Neural cell (in vitro differentiated cells): ENCODE results near the gene RSRP1. TPM values are rescaled to one million over a fixed set of nuclear protein-coding genes. Genes with fewer than 3 reads are reported as not detected.
"Not testable (repeated sequence)": the region's sequence is repeated elsewhere in the genome, so short reads cannot be mapped to it uniquely, and the experiment has no call there.

ENCODE experiments used
- H2AFZ ChIP-seq: fragments of 200-600, 300-800 bp; sonication (generic), shearing (Covaris generic); 2 replicates; pipeline ENCODE4 v1.6.0; 2014; ENCODE audit warnings: low read depth, mild to moderate bottlenecking, antibody characterized with exemption, low read length, moderate library complexity
- H3F3A ChIP-seq: fragments of 200-600 bp; shearing (Covaris generic); 2 replicates; pipeline ENCODE4 v1.6.1; 2016; ENCODE audit warnings: mild to moderate bottlenecking, moderate library complexity, mixed read lengths, antibody characterized with exemption, low read length; ENCODE audit not compliant: insufficient read depth, poor library complexity, severe bottlenecking
- H3K27ac ChIP-seq: fragments of 200-600, 300-800 bp; sonication (generic), shearing (Covaris generic); 2 replicates; pipeline ENCODE4 v1.5.1; 2014; ENCODE audit warnings: mild to moderate bottlenecking, low read length, moderate library complexity
- H3K27me3 ChIP-seq: fragments of 300-800, 200-600 bp; sonication (generic), shearing (Covaris generic); 2 replicates; pipeline ENCODE4 v1.6.0; 2014; ENCODE audit warnings: mild to moderate bottlenecking, low read depth, low read length, moderate library complexity; ENCODE audit not compliant: insufficient read depth
- H3K36me3 ChIP-seq: fragments of 300-800, 200-600 bp; sonication (generic), shearing (Covaris generic); 2 replicates; pipeline ENCODE4 v1.5.1; 2014; ENCODE audit warnings: mild to moderate bottlenecking, antibody characterized with exemption, low read length, moderate library complexity; ENCODE audit not compliant: insufficient read depth
- H3K4me2 ChIP-seq: fragments of 300-800, 200-600 bp; sonication (generic), shearing (Covaris generic); 2 replicates; pipeline ENCODE4 v1.6.0; 2014; ENCODE audit warnings: mild to moderate bottlenecking, low read length
- H3K4me3 ChIP-seq: fragments of 300-800, 200-600 bp; sonication (generic), shearing (Covaris generic); 2 replicates; pipeline ENCODE4 v1.5.1; 2014; ENCODE audit warnings: mild to moderate bottlenecking, low read length, moderate library complexity
- H3K79me2 ChIP-seq: fragments of 200-600 bp; shearing (Covaris generic); replicated peaks from 2 replicates; pipeline ENCODE4 v1.6.0; 2014; ENCODE audit warnings: mild to moderate bottlenecking, low read length, moderate library complexity; ENCODE audit not compliant: insufficient read depth
- H3K9ac ChIP-seq: fragments of 300-800, 200-600 bp; sonication (generic), shearing (Covaris generic); 2 replicates; pipeline ENCODE4 v1.6.1; 2016; ENCODE audit warnings: mild to moderate bottlenecking, low read length, mixed read lengths
- H3K9me2 ChIP-seq: fragments of 200-600 bp; shearing (Covaris generic); 2 replicates; pipeline ENCODE4 v1.6.1; 2016; ENCODE audit warnings: mild to moderate bottlenecking, low read length, mixed read lengths; ENCODE audit not compliant: insufficient read depth
- H3K9me3 ChIP-seq: fragments of 200-600, 300-800 bp; sonication (generic), shearing (Covaris generic); 2 replicates; pipeline ENCODE4 v1.6.1; 2016; ENCODE audit warnings: mild to moderate bottlenecking, mixed run types, low read length, moderate library complexity, mixed read lengths
- H4K20me1 ChIP-seq: fragments of 200-600 bp; shearing (Covaris generic); 2 replicates; pipeline ENCODE4 v1.6.1; 2016; ENCODE audit warnings: mild to moderate bottlenecking, mixed run types; ENCODE audit not compliant: insufficient read depth
- EP300 ChIP-seq: fragments of 450-650 bp; conservative IDR thresholded peaks from 2 replicates; pipeline ENCODE4 v1.6.1; 2014; ENCODE audit warnings: antibody characterized with exemption, mild to moderate bottlenecking, moderate library complexity; ENCODE audit not compliant: poor library complexity, severe bottlenecking
- EZH2 ChIP-seq: fragments of 200-600, 300-800 bp; shearing (Covaris generic), sonication (generic); IDR thresholded peaks from 2 replicates; pipeline ENCODE4 v1.6.1; 2014; ENCODE audit warnings: antibody characterized with exemption, low read length, borderline replicate concordance, mild to moderate bottlenecking; ENCODE audit not compliant: insufficient read depth, poor library complexity, severe bottlenecking
- MXI1 ChIP-seq: fragments of 450-650 bp; conservative IDR thresholded peaks from 2 replicates; pipeline ENCODE4 v1.6.1; 2014; ENCODE audit warnings: antibody characterized with exemption, mild to moderate bottlenecking; ENCODE audit not compliant: poor library complexity, severe bottlenecking
- POLR2AphosphoS5 ChIP-seq: IDR thresholded peaks from 2 replicates; pipeline ENCODE4 v1.6.1; 2012
- RAD21 ChIP-seq: fragments of 450-650 bp; conservative IDR thresholded peaks from 2 replicates; pipeline ENCODE4 v1.6.1; 2014; ENCODE audit warnings: antibody characterized with exemption, mild to moderate bottlenecking, moderate library complexity
- SMC3 ChIP-seq: fragments of 450-650 bp; conservative IDR thresholded peaks from 2 replicates; pipeline ENCODE4 v1.6.1; 2014; ENCODE audit warnings: antibody characterized with exemption, mild to moderate bottlenecking, moderate library complexity; ENCODE audit not compliant: poor library complexity
- TAF1 ChIP-seq: IDR thresholded peaks from 2 replicates; pipeline ENCODE4 v1.6.1; 2012; ENCODE audit warnings: low read depth
- polyA minus RNA-seq: library from RNA; depleted of rRNA, polyadenylated mRNA; stranded (reverse); fragments of >200 nt; gene quantifications from 2 replicates; pipeline ENCODE4 v1.2.3, GENCODE V29; 2014
- polyA plus RNA-seq: library from polyadenylated mRNA; depleted of rRNA; stranded (reverse); fragments of >200 nt; gene quantifications from 2 replicates; pipeline ENCODE4 v1.2.3, GENCODE V29; 2014
- TF ChIP-seq, protein P1 (sequence below): fragments of 450-650 bp; IDR thresholded peaks from 2 replicates; pipeline ENCODE4 v1.5.1; 2014; ENCODE audit warnings: antibody characterized with exemption, mild to moderate bottlenecking, moderate library complexity; ENCODE audit not compliant: poor library complexity, severe bottlenecking
- TF ChIP-seq, protein P2 (sequence below): IDR thresholded peaks from 2 replicates; pipeline ENCODE4 v1.6.1; 2012; ENCODE audit warnings: borderline replicate concordance

RSRP1 gene, protein sequence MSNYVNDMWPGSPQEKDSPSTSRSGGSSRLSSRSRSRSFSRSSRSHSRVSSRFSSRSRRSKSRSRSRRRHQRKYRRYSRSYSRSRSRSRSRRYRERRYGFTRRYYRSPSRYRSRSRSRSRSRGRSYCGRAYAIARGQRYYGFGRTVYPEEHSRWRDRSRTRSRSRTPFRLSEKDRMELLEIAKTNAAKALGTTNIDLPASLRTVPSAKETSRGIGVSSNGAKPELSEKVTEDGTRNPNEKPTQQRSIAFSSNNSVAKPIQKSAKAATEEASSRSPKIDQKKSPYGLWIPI
- polyA plus RNA-seq (152 and 172 TPM in 2 replicates), polyA minus RNA-seq (98.6 and 104 TPM in 2 replicates)

DNA sequence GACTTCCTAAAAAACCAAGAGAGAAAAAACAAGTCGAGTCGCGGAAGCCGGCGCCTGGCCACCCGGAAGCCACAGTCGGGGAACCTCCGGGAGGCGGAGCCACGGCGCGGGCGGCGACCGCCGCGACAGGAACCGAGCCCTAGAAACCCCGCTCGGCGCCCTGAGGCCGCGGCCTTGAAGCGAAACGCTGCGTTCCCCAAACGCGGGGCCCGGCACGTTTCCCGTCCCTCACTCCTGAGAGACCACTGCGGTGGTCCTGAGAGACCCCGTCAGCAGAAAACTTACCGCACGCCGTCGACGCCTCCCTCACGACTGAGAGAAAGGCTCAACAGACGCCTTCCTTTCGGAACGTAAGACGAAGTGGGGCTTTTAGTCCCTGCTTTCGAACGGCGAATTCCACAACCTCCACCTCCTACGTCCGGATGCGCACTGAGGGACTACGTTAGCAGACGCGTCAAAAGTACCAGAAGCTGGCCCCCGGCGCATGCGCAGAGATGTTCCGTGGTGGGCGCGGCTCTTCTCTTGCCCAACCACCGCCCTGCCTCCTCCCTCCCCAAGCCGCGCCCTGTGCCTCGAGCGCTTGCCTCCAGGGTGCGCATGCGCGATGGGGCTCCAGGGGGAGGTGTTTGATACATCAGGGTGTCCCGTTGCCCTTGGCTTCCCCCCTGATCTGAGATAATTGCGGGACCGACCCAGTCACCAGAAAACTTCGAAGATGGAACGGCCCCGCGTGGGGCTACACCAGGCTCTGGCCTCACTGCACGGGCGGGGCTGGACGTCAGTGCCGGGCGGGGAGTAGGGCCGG is at the start of gene RSRP1:
TSS of gene RSRP1 (minus strand) at position 431 of the 805 bp plus-strand sequence. CDS start 491 bp downstream, outside the sequence.
- Histone ChIP-seq H3K79me2 (peaks cover 31% of the 10 kb centered on the region), H3K9me2 (no peaks in the 10 kb centered on the region), H3K4me2 (peak within 1 kb of the TSS; percentile 77), H3K9ac (peak within 1 kb of the TSS; percentile 82), H3K27ac (peak within 1 kb of the TSS; percentile 82), H3K9me3 (no peaks in the 10 kb centered on the region), H2AFZ (peak within 1 kb of the TSS; percentile 65), H4K20me1 (no peaks in the 10 kb centered on the region), H3F3A (no peaks in the 10 kb centered on the region), H3K4me3 (peak within 1 kb of the TSS; percentile 87), H3K36me3 (peaks cover 8% of the 10 kb centered on the region), H3K27me3 (no peaks in the 10 kb centered on the region)
- TF ChIP-seq, protein P1, sequence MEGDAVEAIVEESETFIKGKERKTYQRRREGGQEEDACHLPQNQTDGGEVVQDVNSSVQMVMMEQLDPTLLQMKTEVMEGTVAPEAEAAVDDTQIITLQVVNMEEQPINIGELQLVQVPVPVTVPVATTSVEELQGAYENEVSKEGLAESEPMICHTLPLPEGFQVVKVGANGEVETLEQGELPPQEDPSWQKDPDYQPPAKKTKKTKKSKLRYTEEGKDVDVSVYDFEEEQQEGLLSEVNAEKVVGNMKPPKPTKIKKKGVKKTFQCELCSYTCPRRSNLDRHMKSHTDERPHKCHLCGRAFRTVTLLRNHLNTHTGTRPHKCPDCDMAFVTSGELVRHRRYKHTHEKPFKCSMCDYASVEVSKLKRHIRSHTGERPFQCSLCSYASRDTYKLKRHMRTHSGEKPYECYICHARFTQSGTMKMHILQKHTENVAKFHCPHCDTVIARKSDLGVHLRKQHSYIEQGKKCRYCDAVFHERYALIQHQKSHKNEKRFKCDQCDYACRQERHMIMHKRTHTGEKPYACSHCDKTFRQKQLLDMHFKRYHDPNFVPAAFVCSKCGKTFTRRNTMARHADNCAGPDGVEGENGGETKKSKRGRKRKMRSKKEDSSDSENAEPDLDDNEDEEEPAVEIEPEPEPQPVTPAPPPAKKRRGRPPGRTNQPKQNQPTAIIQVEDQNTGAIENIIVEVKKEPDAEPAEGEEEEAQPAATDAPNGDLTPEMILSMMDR = no peak
- TF ChIP-seq MXI1 (no peak), EP300 (no peak), EZH2 (no peak), SMC3 (peak; percentile 22), RAD21 (no peak), TAF1 (peak; percentile 86), POLR2AphosphoS5 (peak; percentile 98)
- TF ChIP-seq, protein P2, sequence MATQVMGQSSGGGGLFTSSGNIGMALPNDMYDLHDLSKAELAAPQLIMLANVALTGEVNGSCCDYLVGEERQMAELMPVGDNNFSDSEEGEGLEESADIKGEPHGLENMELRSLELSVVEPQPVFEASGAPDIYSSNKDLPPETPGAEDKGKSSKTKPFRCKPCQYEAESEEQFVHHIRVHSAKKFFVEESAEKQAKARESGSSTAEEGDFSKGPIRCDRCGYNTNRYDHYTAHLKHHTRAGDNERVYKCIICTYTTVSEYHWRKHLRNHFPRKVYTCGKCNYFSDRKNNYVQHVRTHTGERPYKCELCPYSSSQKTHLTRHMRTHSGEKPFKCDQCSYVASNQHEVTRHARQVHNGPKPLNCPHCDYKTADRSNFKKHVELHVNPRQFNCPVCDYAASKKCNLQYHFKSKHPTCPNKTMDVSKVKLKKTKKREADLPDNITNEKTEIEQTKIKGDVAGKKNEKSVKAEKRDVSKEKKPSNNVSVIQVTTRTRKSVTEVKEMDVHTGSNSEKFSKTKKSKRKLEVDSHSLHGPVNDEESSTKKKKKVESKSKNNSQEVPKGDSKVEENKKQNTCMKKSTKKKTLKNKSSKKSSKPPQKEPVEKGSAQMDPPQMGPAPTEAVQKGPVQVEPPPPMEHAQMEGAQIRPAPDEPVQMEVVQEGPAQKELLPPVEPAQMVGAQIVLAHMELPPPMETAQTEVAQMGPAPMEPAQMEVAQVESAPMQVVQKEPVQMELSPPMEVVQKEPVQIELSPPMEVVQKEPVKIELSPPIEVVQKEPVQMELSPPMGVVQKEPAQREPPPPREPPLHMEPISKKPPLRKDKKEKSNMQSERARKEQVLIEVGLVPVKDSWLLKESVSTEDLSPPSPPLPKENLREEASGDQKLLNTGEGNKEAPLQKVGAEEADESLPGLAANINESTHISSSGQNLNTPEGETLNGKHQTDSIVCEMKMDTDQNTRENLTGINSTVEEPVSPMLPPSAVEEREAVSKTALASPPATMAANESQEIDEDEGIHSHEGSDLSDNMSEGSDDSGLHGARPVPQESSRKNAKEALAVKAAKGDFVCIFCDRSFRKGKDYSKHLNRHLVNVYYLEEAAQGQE = peak; percentile 60

DNA sequence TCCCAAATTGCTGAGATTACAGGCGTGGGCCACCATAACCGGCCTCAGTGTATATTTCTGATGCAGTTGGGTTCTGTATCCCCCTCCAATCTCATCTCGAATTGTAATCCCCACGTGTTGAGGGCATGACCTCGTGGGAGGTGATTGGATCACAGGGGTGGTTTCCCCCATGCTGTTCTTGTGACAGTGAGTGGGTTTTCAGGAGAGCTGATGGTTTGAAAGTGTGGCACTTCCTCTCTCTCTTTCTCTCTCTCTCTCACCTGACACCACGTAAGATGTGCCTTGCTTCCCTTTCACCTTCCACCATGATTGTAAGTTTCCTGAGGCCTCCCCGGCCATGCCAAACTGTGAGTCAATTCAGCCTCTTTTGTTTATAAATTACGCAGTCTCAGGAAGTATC is 49.2 kb upstream of the RSRP1 start:
- not testable (repeated sequence) for H3K36me3 ChIP-seq, H3K27me3 ChIP-seq, H4K20me1 ChIP-seq, H3K27ac ChIP-seq, H3K9me3 ChIP-seq, H2AFZ ChIP-seq, H3K9ac ChIP-seq, H3K4me2 ChIP-seq, H3K79me2 ChIP-seq, H3K9me2 ChIP-seq, H3K4me3 ChIP-seq, H3F3A ChIP-seq

DNA sequence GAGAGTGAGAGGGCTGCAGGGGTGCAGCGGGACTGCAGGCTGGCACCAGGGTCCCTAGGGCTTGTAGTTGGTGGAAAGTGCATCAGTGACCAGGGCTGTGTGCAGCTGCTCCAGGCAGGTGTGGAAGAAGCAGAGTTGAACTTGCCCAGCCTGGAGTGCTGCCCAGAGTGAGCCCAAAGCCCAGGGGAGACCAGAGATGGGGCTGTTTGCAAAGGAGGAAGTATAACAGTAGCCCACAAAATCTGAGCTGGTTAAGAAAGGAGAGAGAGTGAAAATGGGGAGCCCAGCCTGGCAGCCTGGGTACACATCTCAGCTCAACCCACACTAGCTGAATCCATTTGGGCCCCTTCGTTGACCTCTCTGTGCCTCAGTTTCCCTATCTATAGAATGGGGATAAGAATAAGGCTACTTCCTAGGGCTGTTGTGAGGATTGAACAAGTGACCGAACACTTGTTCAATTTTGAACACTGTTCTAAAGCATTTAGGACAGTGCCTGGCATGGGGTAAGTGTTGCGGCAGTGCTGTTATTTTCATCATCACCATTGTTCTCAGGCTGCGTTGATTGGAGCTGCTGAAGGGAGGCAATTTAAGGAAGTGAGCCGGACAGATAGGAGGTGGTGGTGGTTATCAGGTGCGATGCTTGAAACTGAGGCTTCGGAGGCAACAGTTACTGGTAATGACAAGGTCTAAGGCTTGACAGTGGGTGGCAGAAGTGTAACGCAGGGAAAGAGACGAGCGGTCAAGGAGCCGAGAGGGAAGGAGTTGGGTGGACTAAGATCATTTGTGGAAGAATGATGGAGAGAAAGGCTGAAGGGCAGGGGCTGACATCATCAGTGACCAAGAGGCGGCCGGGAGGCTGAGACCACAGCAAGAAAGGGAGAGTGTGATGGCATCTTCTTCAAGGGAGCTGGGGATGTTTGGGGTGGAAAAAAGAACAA is 47.9 kb upstream of the RSRP1 start:
- not testable (repeated sequence) for H3K9ac ChIP-seq, H3K27ac ChIP-seq, H3K79me2 ChIP-seq, H3K4me3 ChIP-seq, H3K27me3 ChIP-seq, H2AFZ ChIP-seq, H3K36me3 ChIP-seq, H3K9me2 ChIP-seq, H4K20me1 ChIP-seq, H3K9me3 ChIP-seq, H3K4me2 ChIP-seq, H3F3A ChIP-seq

DNA sequence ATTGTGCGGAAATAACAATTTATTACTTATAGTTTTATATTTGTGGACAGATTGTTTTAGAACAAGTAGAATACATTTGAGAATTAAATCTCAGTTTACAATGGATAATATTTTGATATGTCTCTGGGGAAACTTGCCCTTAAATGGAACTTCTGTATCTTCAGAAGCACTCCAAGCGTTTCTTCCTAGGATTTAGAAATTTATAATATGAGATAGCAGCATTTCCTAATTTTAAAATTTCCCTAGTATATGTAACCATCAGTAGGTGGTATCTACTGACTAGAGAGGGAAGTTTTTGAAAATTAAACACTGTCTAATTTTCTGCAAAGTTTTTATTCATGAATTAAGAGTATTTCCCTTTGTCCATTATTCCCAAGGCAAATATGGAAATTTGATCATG is 46.2 kb upstream of the RSRP1 start:
- H2AFZ ChIP-seq, H3K4me2 ChIP-seq, H3K4me3 ChIP-seq, H3K36me3 ChIP-seq, H3K9me2 ChIP-seq, H3K9ac ChIP-seq, H3K27me3 ChIP-seq, H3F3A ChIP-seq, H3K9me3 ChIP-seq, H3K79me2 ChIP-seq, H3K27ac ChIP-seq, H4K20me1 ChIP-seq: not testable (repeated sequence)
